ENCODE data around the gene SPOP. TPM values are rescaled to one million over a fixed set of nuclear protein-coding genes. Genes with fewer than 3 reads are reported as not detected.
A peak's percentile ranks its signal among the peaks of the same experiment; 100 is the strongest.
"Not testable (repeated sequence)": the region's sequence is repeated elsewhere in the genome, so short reads cannot be mapped to it uniquely, and the experiment has no call there.

SPOP gene
- total RNA-seq, 1 donor from 2014 or later = 63.9 TPM

DNA sequence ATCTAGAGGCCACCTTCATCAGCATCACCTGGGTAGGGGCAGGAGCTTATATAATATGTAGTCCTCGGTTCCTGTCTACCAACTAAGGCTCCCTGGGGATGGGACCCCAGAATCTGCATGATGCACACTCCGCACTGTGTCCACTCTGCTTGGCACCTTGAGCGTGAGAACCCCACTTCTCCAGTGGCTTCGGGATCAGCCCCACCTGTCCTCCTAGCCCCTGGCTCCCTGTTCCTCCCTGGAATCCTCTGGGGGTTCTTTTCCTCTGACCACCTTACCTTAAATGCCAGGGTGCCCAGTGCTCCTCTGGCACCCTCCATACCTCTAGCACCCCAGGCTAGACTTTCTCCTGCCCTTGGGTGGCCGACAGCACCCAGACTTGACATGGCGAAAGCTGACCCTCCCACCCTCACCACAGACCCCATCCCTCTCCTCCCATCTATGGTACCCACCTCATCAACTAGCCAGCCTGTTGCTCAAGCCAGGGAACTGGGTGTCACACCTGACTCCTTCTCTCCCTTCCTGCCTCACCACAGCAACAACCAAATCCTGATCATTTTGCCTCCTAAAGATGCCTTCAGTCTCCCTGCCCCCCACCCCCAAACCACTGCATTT is 105.0 kb downstream of the SPOP start:
- Mint-ChIP-seq H3K27ac (ENCODE audit: unreplicated experiment) (no peak overlapping the region), H3K4me3 (ENCODE audit: unreplicated experiment) (no peak overlapping the region), H3K9me3 (ENCODE audit: unreplicated experiment) (no peaks in the 10 kb centered on the region), H3K36me3 (ENCODE audit: unreplicated experiment) (no peaks in the 10 kb centered on the region), H3K4me1 (ENCODE audit: unreplicated experiment) (peaks cover 14% of the 10 kb centered on the region), H3K27me3 (ENCODE audit: unreplicated experiment) (peaks cover 32% of the 10 kb centered on the region)
- DNase-seq (ENCODE audit: extremely low spot score, unreplicated experiment) = no peak
- TF ChIP-seq, protein P1, sequence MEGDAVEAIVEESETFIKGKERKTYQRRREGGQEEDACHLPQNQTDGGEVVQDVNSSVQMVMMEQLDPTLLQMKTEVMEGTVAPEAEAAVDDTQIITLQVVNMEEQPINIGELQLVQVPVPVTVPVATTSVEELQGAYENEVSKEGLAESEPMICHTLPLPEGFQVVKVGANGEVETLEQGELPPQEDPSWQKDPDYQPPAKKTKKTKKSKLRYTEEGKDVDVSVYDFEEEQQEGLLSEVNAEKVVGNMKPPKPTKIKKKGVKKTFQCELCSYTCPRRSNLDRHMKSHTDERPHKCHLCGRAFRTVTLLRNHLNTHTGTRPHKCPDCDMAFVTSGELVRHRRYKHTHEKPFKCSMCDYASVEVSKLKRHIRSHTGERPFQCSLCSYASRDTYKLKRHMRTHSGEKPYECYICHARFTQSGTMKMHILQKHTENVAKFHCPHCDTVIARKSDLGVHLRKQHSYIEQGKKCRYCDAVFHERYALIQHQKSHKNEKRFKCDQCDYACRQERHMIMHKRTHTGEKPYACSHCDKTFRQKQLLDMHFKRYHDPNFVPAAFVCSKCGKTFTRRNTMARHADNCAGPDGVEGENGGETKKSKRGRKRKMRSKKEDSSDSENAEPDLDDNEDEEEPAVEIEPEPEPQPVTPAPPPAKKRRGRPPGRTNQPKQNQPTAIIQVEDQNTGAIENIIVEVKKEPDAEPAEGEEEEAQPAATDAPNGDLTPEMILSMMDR (IDR thresholded peaks at IDR 0.05) = no peak

DNA sequence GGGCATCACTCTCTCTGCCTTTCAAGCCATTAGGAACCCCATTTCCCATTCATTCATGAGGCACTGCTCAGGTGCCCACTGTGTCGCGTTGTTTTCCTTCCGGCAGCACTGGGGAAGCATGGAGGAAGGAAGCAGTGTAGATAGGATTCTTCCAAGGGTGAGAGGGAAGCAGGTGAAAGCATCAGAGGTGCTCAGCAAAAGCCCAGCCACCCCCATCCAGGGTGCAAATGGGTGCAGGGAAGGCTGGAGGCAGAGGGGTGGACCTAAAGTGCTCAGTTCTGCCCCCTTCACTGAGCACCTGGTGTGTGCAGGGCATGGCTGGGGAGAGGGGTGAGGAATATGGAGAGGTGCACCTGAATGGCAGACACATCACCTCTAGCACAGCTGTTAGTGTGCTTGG is 105.7 kb downstream of the SPOP start:
- no peak overlapping the region for H3K4me3 Mint-ChIP-seq (ENCODE audit: unreplicated experiment)
- peaks cover 34% of the 10 kb centered on the region for H3K27me3 Mint-ChIP-seq (ENCODE audit: unreplicated experiment)
- no peaks in the 10 kb centered on the region for H3K9me3 Mint-ChIP-seq (ENCODE audit: unreplicated experiment)

DNA sequence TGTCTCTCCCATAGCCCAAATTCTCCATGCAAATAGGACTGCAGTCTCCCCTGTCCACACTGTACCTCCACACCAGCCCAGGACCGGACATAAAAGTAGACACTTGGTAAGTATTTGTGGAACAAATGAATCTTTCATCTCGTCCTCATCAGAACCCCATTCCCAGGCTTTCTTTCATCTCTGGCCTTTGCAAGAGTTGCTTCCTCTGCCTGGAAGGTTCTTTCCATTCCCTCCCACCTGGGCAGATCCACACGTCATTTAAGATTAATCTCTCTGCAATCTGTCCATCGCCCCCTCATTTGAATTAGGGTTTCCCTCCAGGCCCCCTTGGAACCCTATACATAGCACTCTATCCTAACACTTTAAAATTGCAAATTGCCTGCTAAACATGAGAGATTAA is 106.1 kb downstream of the SPOP start:
- no peaks in the 10 kb centered on the region for H3K9me3 Mint-ChIP-seq (ENCODE audit: unreplicated experiment)
- no peaks in the 10 kb centered on the region for H3K36me3 Mint-ChIP-seq (ENCODE audit: unreplicated experiment)
- no peak for DNase-seq (ENCODE audit: extremely low spot score, unreplicated experiment)
- TF ChIP-seq, protein P1 (IDR thresholded peaks at IDR 0.05) = no peak
- no peak overlapping the region for H3K4me3 Mint-ChIP-seq (ENCODE audit: unreplicated experiment)
- H3K27me3 Mint-ChIP-seq (ENCODE audit: unreplicated experiment) = peaks cover 37% of the 10 kb centered on the region
- H3K4me1 Mint-ChIP-seq (ENCODE audit: unreplicated experiment) = peaks cover 12% of the 10 kb centered on the region
- no peak overlapping the region for H3K27ac Mint-ChIP-seq (ENCODE audit: unreplicated experiment)

More for the DNA sequence above, 105.7 kb downstream of the SPOP start:
- TF ChIP-seq, protein P1 (IDR thresholded peaks at IDR 0.05) = no peak
- no peak overlapping the region for H3K27ac Mint-ChIP-seq (ENCODE audit: unreplicated experiment)
- H3K36me3 Mint-ChIP-seq (ENCODE audit: unreplicated experiment) = no peaks in the 10 kb centered on the region
- no peak for DNase-seq (ENCODE audit: extremely low spot score, unreplicated experiment)
- H3K4me1 Mint-ChIP-seq (ENCODE audit: unreplicated experiment) = peaks cover 16% of the 10 kb centered on the region

DNA sequence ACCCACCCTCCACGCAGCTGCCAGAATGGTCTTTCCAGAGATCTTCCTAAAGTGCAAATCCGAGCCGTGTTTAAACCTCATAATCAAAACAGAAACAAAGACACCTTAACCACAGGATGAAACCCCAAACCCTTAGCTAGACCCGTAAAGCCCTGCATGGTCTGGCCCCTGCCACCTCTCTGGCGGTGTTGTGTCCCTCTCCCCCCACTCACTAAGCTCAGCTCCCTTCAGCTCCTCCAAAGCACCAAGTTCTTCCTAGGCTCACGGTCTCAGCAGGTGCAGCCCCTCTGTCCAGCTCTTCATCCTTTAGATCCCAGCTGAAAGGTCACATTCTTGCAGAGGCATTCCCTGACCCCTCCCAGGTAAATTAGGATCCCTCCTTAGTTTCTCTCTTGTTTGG is 106.6 kb downstream of the SPOP start:
- Mint-ChIP-seq H3K4me3 (ENCODE audit: unreplicated experiment) (no peak overlapping the region), H3K9me3 (ENCODE audit: unreplicated experiment) (no peaks in the 10 kb centered on the region), H3K36me3 (ENCODE audit: unreplicated experiment) (no peaks in the 10 kb centered on the region), H3K27me3 (ENCODE audit: unreplicated experiment) (peaks cover 39% of the 10 kb centered on the region), H3K27ac (ENCODE audit: unreplicated experiment) (no peak overlapping the region), H3K4me1 (ENCODE audit: unreplicated experiment) (peaks cover 11% of the 10 kb centered on the region)
- TF ChIP-seq, protein P1 (IDR thresholded peaks at IDR 0.05) = no peak
- no peak for DNase-seq (ENCODE audit: extremely low spot score, unreplicated experiment)

DNA sequence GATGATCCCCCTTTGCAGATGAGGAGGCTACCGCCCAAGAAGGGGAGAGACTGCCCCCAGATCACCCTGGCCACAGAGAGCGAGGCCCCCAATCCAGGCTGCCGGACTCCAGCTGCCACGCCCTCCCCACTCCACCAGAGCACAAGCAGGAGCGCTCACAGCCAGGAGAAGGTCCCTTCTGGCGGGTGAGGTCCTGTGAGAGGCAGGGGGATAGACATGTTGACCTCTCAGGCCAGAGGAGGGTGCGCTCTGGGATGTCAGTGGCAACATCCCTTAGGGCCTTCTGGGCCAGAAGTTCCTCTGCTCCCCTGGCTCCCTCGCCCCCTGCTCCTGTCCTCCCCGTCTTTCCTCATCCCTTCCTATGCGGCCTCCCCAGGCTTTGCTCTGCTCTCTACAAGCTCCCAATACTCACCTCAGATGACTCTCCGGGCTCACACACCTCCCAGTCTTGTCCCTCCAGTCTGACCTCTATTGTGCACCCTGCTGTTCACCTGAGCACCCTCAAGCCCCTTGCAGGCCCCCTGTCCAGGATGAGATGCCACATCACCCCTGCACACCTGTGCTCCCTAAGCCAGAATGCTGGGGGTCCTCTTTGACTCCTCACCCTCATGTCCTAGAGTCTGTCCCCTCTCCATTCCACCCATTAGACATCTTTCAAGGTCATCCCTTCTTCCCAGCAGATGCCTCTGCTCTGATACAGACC is 107.2 kb downstream of the SPOP start:
- Mint-ChIP-seq H3K27me3 (ENCODE audit: unreplicated experiment) (peaks cover 45% of the 10 kb centered on the region), H3K27ac (ENCODE audit: unreplicated experiment) (no peak overlapping the region)
- TF ChIP-seq, protein P1 (IDR thresholded peaks at IDR 0.05) = no peak

DNA sequence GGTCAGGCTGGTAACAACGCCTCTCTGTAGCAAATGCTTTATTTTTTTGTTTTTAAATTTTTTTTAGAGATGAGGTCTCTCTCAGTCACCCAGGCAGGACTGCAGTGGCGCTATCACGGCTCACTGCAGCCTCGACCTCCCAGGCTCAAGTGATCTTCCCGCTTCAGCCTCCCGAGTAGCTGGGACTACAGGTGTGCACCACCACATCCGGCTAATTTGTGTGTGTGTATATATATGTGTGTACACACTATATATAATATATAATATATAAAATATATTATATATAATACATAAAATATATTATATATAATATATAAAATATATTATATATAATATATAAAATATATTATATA is 109.2 kb downstream of the SPOP start:
- not testable (repeated sequence) for H3K9me3 Mint-ChIP-seq (ENCODE audit: unreplicated experiment); H3K36me3 Mint-ChIP-seq (ENCODE audit: unreplicated experiment); H3K4me3 Mint-ChIP-seq (ENCODE audit: unreplicated experiment); H3K27ac Mint-ChIP-seq (ENCODE audit: unreplicated experiment); DNase-seq (ENCODE audit: extremely low spot score, unreplicated experiment)
- Mint-ChIP-seq H3K4me1 (ENCODE audit: unreplicated experiment) (peaks cover 13% of the 10 kb centered on the region), H3K27me3 (ENCODE audit: unreplicated experiment) (peaks cover 47% of the 10 kb centered on the region)

More for the DNA sequence above, 107.2 kb downstream of the SPOP start:
- H3K4me1 Mint-ChIP-seq (ENCODE audit: unreplicated experiment) = peaks cover 13% of the 10 kb centered on the region
- peak overlapping the region; percentile 77 for H3K4me3 Mint-ChIP-seq (ENCODE audit: unreplicated experiment)
- no peaks in the 10 kb centered on the region for H3K9me3 Mint-ChIP-seq (ENCODE audit: unreplicated experiment)
- no peaks in the 10 kb centered on the region for H3K36me3 Mint-ChIP-seq (ENCODE audit: unreplicated experiment)
- no peak for DNase-seq (ENCODE audit: extremely low spot score, unreplicated experiment)

Measured in osteocyte (in vitro differentiated cells).